ENCODE results near the gene TSPAN7.

DNA sequence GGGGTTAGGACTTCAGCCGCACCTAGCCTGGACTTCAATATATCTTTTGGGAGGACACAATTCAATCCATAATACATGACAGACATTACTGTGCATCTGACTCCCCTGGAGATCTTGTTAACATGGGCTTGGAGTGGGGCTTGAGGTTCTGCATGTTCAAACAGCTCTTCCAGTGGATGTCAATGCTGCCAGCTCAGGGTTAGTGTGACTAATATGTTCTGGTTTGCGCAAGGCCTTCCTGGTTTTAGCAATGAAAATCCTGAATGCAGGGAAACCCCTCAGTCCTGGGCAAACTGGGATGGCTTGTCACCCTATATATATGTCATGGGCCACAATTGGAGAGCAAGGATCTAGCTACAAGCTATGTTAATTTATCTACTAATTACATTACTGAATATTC, 2.7 kb upstream of the TSPAN7 start:
- TF ChIP-seq SIN3A (IDR thresholded peaks at IDR 0.05; ENCODE audit: borderline replicate concordance, insufficient read depth, low read length) (no peak), REST (IDR thresholded peaks at IDR 0.05; ENCODE audit: insufficient read depth in 1 of 2, low read depth in 2 of 2, low read length in 2 of 2) (no peak), POLR2AphosphoS5 (IDR thresholded peaks at IDR 0.05; ENCODE audit: low read depth, low read length) (no peak)

Data from PFSK-1 (cell line).